Cardiac fibroblast (primary cell): ENCODE data around the gene CAT.
A peak's percentile ranks its signal among the peaks of the same experiment; 100 is the strongest.

ENCODE experiments used
- DNase-seq, 2 donors: peaks; one replicate each; pipeline versions ENCODE4 v3.0.0 to v3.0.0-alpha.2; 2010; ENCODE audit warnings: low read depth in 2 of 2
- H3K4me3 ChIP-seq, 2 donors: replicated peaks in 1 of 2; 1 replicate in 1 of 2; 2 replicates in 1 of 2; pipeline ENCODE4 v1.5.1; 2011; ENCODE audit warnings: low read depth in 2 of 2, low read length in 2 of 2, mild to moderate bottlenecking in 2 of 2, moderate library complexity in 1 of 2
- CTCF ChIP-seq: IDR thresholded peaks from one replicate; pipeline ENCODE4 v1.5.1; 2011; ENCODE audit warnings: low read depth, mild to moderate bottlenecking, low read length, inconsistent platforms

CAT gene

DNA sequence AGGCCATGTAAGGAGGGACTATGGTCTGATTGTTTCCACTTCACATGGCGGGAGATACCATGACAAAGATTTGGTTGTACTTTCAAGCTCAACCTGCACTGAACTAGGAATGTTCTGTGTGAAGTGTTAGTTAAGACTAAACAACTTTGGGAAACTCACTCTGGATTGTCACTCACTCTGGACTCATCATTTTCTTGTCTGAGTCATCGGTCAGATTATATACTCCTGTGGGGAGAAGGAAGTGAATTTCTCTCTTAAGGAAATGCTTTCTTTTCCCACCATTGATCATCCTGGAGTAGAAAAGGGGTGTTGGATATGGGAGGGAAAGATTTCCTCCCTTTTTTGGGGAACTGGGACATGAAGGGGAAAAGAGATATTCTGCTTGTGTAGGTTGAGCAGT, 26.9 kb upstream of the CAT start:
- no peak for TF ChIP-seq CTCF
- no peak overlapping the region for H3K4me3 ChIP-seq
- no peak for DNase-seq

GRCh38 chr11:34413263-34413662, 25.5 kb upstream of the CAT start:
- no peak overlapping the region for H3K4me3 ChIP-seq
- DNase-seq = no peak

DNA sequence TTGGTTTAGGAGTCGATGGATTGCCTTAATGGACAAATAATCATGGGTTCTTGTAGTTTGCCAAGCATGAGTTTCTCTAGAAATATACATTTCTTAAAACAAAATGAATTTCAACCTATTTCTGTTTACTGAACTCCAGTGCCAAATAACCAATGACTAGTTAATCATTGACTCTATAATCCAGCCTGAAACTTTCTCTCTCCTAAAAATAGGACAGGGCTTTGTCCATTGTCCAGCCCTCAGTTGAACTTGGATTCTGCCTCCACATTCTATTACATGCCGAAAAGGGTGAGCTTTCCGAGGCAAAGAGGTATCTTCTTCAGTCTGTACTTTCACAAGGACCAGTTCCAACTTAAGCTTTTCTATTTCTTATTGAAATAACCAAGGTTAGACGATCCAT, 23.2 kb upstream of the CAT start:
- no peak for DNase-seq
- no peak for TF ChIP-seq CTCF
- no peak overlapping the region for H3K4me3 ChIP-seq

More at GRCh38 chr11:34413263-34413662, 25.5 kb upstream of the CAT start:
- TF ChIP-seq CTCF = no peak

DNA sequence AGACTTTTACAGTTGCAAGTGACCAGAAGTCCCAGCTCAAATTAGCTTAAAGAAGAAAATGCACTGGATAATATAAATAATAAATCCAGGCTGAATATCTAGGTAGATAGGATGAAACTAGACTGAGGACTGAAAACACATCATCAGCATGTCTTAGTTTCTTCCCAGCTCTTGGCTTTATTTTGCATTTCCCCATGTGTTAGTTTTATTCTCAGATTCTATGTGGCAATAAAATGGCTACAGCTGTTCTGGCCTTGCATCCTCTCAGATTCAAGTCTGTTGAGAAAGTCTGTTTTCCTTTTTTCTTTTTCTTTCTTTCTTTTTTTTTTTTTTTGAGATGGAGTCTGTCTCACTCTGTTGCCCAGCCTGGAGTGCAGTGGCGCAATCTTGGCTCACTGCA, 22.6 kb upstream of the CAT start:
- no peak for TF ChIP-seq CTCF
- H3K4me3 ChIP-seq = no peak overlapping the region
- DNase-seq = no peak

DNA sequence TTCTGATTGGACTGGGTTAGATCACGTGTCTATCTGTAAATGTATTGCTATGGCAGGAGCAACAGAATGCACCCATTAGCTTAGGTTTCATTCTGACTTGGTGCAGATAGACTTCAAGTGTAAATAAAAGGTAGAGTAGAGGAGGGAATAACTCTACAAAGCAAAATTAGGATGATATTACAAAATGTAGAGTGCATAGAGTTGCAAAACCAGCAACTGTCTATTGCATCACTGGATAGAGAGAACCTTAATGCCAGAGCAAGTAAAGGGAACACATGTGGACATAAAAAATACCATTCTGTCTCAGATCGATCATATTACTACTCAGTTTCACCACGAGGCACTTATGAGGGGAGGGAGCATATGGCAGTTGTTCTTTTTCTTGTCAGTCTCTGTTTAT, 22.0 kb upstream of the CAT start:
- no peak for TF ChIP-seq CTCF
- DNase-seq = peak; percentile 13 to 21
- no peak overlapping the region for H3K4me3 ChIP-seq

DNA sequence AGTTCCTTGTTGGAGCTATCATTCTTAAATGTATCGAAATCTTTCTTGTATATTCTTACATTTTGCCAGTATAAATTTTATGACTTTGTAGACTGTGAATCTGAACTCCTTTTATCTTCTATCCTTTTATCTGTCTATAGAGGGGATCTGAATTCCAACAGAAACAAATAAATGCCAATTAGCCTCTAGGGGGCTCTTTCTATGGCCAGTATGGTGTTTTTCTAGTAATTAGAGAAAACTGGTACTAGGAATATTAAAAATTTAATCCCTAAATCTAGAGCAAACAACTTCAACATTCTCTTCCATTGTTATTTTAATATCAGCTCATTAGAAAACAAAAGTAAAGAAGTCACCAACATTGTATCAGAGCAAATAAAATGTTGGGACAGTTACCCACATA, 21.5 kb upstream of the CAT start:
- no peak for TF ChIP-seq CTCF
- no peak for DNase-seq
- H3K4me3 ChIP-seq = no peak overlapping the region

DNA sequence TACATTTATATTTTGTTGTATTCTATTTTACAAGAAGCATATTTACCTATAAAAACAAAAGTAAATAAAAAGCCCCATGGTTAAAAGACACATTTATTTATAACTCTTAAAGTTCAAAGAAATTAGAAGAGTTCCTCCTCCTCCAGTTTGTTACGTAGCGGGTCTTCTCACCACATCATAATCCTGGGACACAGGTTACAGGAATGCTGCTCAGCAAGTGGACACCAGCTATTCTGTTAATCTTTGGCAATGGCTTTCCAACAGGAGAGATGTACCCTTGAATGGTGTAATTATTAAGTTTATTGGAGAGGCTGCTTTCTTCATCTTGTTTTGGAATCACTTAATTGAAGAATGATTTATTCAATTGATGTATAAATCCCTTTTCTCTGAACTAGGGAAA, 19.6 kb upstream of the CAT start:
- H3K4me3 ChIP-seq = no peak overlapping the region
- DNase-seq = no peak
- TF ChIP-seq CTCF = no peak
